GM23248 (cell line): ENCODE data around the gene IKZF1. TPM values are rescaled to one million over a fixed set of nuclear protein-coding genes. Genes with fewer than 3 reads are reported as not detected.

Experiments
- DNase-seq: peaks from one replicate; pipeline ENCODE4 v3.0.0-alpha.2; 2015
- H2AFZ ChIP-seq: fragments of 200-600 bp; sonication (generic); 2 replicates; pipeline ENCODE4 v1.6.1; 2016; ENCODE audit warnings: antibody characterized with exemption
- H3F3A ChIP-seq: fragments of 200-600 bp; sonication (generic); 2 replicates; pipeline ENCODE4 v1.6.1; 2016; ENCODE audit warnings: mild to moderate bottlenecking, antibody characterized with exemption, mixed run types; ENCODE audit not compliant: insufficient read depth
- H3K27ac ChIP-seq: fragments of 200-600 bp; sonication (generic); 2 replicates; pipeline ENCODE4 v1.5.1; 2016; ENCODE audit warnings: mild to moderate bottlenecking
- H3K27me3 ChIP-seq: fragments of 200-600 bp; sonication (generic); replicated peaks from 2 replicates; pipeline ENCODE4 v1.6.1; 2016; ENCODE audit warnings: mild to moderate bottlenecking; ENCODE audit not compliant: insufficient read depth
- H3K36me3 ChIP-seq: fragments of 200-600 bp; sonication (generic); 2 replicates; pipeline ENCODE4 v1.6.1; 2016; ENCODE audit warnings: low read depth, mild to moderate bottlenecking
- H3K4me1 ChIP-seq: fragments of 200-600 bp; sonication (generic); 2 replicates; pipeline ENCODE4 v1.6.1; 2016; ENCODE audit warnings: mild to moderate bottlenecking; ENCODE audit not compliant: insufficient read depth
- H3K4me2 ChIP-seq: fragments of 200-600 bp; sonication (generic); one replicate; pipeline ENCODE4 v1.6.1; 2016; ENCODE audit warnings: mild to moderate bottlenecking; ENCODE audit not compliant: unreplicated experiment
- H3K4me3 ChIP-seq: fragments of 200-600 bp; sonication (generic); 2 replicates; pipeline ENCODE4 v1.5.1; 2016; ENCODE audit warnings: mild to moderate bottlenecking
- H3K79me2 ChIP-seq: fragments of 200-600 bp; sonication (generic); 2 replicates; pipeline ENCODE4 v1.6.1; 2016; ENCODE audit warnings: mild to moderate bottlenecking; ENCODE audit not compliant: insufficient read depth
- H3K9ac ChIP-seq: fragments of 200-600 bp; sonication (generic); 2 replicates; pipeline ENCODE4 v1.6.1; 2016; ENCODE audit warnings: mild to moderate bottlenecking
- H3K9me2 ChIP-seq: fragments of 200-600 bp; sonication (generic); 2 replicates; pipeline ENCODE4 v1.6.1; 2016; ENCODE audit warnings: mixed run types, mild to moderate bottlenecking, moderate library complexity; ENCODE audit not compliant: insufficient read depth
- H3K9me3 ChIP-seq: fragments of 200-600 bp; sonication (generic); one replicate; pipeline ENCODE4 v1.6.1; 2017; ENCODE audit warnings: low read depth
- H4K20me1 ChIP-seq: fragments of 200-600 bp; sonication (generic); 2 replicates; pipeline ENCODE4 v1.6.0; 2016; ENCODE audit not compliant: insufficient read depth
- EZH2 ChIP-seq: fragments of 200-600 bp; sonication (generic); IDR thresholded peaks from 2 replicates; pipeline ENCODE4 v1.6.1; 2018; ENCODE audit warnings: antibody characterized with exemption, mild to moderate bottlenecking; ENCODE audit not compliant: insufficient read depth, poor library complexity, severe bottlenecking
- EZH2phosphoT487 ChIP-seq: fragments of 200-600 bp; sonication (generic); IDR thresholded peaks from 2 replicates; pipeline ENCODE4 v1.6.1; 2018; ENCODE audit warnings: antibody characterized with exemption, moderate library complexity, mild to moderate bottlenecking, low read depth; ENCODE audit not compliant: insufficient read depth
- WGBS, 2 experiments: methylation state at CpG; one replicate each; pipeline ENCODE4 v1.1.6; 2015 to 2017; ENCODE audit warnings: low lambda C conversion rate in 2 of 2, low coverage in 1 of 2; ENCODE audit errors: missing lambda C conversion rate in 2 of 2; 5-methylcytosine and 5-hydroxymethylcytosine counted together
- in situ Hi-C: fragments of 300-500 bp; cut with MboI; formaldehyde crosslinking; loops from 2 replicates; pipeline ENCODE4 v1.15.0; 2020
- polyA plus RNA-seq: library from polyadenylated mRNA; unstranded; fragments of >200 nt; fragmentation: Nextera tagmentation; extraction: Ambion mirVana; gene quantifications from 2 replicates; pipeline ENCODE4 v1.2.1, GENCODE V29; 2016
- total RNA-seq: library from RNA; depleted of rRNA; stranded (reverse); fragments of >200 nt; shearing (Covaris generic); gene quantifications from 2 replicates; pipeline ENCODE4 v1.2.3, GENCODE V29; 2014

Gene IKZF1
- total and polyA plus RNA-seq, 2 experiments from 2014 or later: not detected

- no peaks in the 10 kb centered on the region for H3K9me2 ChIP-seq
- WGBS, 2 experiments: 28 to 35% methylated on average over 9 of the region's 9 CpGs
- no peaks in the 10 kb centered on the region for H3K79me2 ChIP-seq
- H4K20me1 ChIP-seq: no peaks in the 10 kb centered on the region
- no peak overlapping the region for H3K4me3 ChIP-seq
- H3K9ac ChIP-seq: no peak overlapping the region
- H3K9me3 ChIP-seq: no peaks in the 10 kb centered on the region
- no peak overlapping the region for H3K27ac ChIP-seq
- H2AFZ ChIP-seq: no peak overlapping the region
- in situ Hi-C loops: no loop called here
- no peak for TF ChIP-seq EZH2
- no peak for TF ChIP-seq EZH2phosphoT487
- no peak overlapping the region for H3K4me2 ChIP-seq
- no peaks in the 10 kb centered on the region for H3K4me1 ChIP-seq
- no peaks in the 10 kb centered on the region for H3F3A ChIP-seq
- H3K36me3 ChIP-seq: no peaks in the 10 kb centered on the region
- peaks cover 19% of the 10 kb centered on the region for H3K27me3 ChIP-seq
- DNase-seq: no peak
Measured at GRCh38 chr7:50329775-50330174, 25.3 kb downstream of the IKZF1 start.

GRCh38 chr7:50330254-50330653, 25.7 kb downstream of the IKZF1 start:
- H3K4me3 ChIP-seq: no peak overlapping the region
- TF ChIP-seq EZH2: no peak
- no peak for TF ChIP-seq EZH2phosphoT487
- no peak for DNase-seq
- no peaks in the 10 kb centered on the region for H3F3A ChIP-seq
- WGBS, 2 experiments: 27 to 33% methylated on average over 4 of the region's 4 CpGs
- H3K36me3 ChIP-seq: no peaks in the 10 kb centered on the region
- H3K4me2 ChIP-seq: no peak overlapping the region
- H3K27ac ChIP-seq: no peak overlapping the region
- no peak overlapping the region for H2AFZ ChIP-seq
- in situ Hi-C loops: no loop called here
- no peak overlapping the region for H3K9ac ChIP-seq
- H3K79me2 ChIP-seq: no peaks in the 10 kb centered on the region
- no peaks in the 10 kb centered on the region for H3K9me2 ChIP-seq
- H3K9me3 ChIP-seq: no peaks in the 10 kb centered on the region
- H3K4me1 ChIP-seq: no peaks in the 10 kb centered on the region
- H3K27me3 ChIP-seq: peaks cover 19% of the 10 kb centered on the region
- no peaks in the 10 kb centered on the region for H4K20me1 ChIP-seq

- no peak for DNase-seq
- Histone ChIP-seq H3F3A (no peaks in the 10 kb centered on the region), H2AFZ (no peak overlapping the region), H3K4me3 (no peak overlapping the region), H3K79me2 (no peaks in the 10 kb centered on the region), H3K9ac (no peak overlapping the region), H3K4me2 (no peak overlapping the region), H3K9me3 (no peaks in the 10 kb centered on the region), H4K20me1 (no peaks in the 10 kb centered on the region), H3K27me3 (peaks cover 19% of the 10 kb centered on the region), H3K27ac (no peak overlapping the region), H3K36me3 (no peaks in the 10 kb centered on the region), H3K4me1 (no peaks in the 10 kb centered on the region), H3K9me2 (no peaks in the 10 kb centered on the region)
- WGBS, 2 experiments: 2 to 3% methylated on average over 3 of the region's 3 CpGs
- no peak for TF ChIP-seq EZH2phosphoT487
- no peak for TF ChIP-seq EZH2
- in situ Hi-C loops: no loop called here
Measured at GRCh38 chr7:50330696-50331095, 26.2 kb downstream of the IKZF1 start.

GRCh38 chr7:50331564-50332208, 27.2 kb downstream of the IKZF1 start:
- WGBS, 2 experiments: 6 to 8% methylated on average over 2 of the region's 2 CpGs
- H2AFZ ChIP-seq: no peak overlapping the region
- H3K4me3 ChIP-seq: no peak overlapping the region
- no peaks in the 10 kb centered on the region for H3K79me2 ChIP-seq
- H3K9me3 ChIP-seq: no peaks in the 10 kb centered on the region
- no peak overlapping the region for H3K4me2 ChIP-seq
- no peaks in the 10 kb centered on the region for H3K4me1 ChIP-seq
- H3K27ac ChIP-seq: no peak overlapping the region
- H3K27me3 ChIP-seq: peaks cover 19% of the 10 kb centered on the region
- no peak overlapping the region for H3K9ac ChIP-seq
- H3F3A ChIP-seq: no peaks in the 10 kb centered on the region
- no peaks in the 10 kb centered on the region for H3K36me3 ChIP-seq
- H4K20me1 ChIP-seq: no peaks in the 10 kb centered on the region
- no peak for DNase-seq
- in situ Hi-C loops: no loop called here
- H3K9me2 ChIP-seq: no peaks in the 10 kb centered on the region
- TF ChIP-seq EZH2 (no peak), EZH2phosphoT487 (no peak)
